Fibroblast of skin of left biceps (primary cell): ENCODE measurements around the gene ILKAP.

ENCODE experiments used
- DNase-seq, 2 experiments: peaks; one replicate each; pipeline ENCODE4 v3.0.0-alpha.2; 2013; ENCODE audit warnings: low read depth in 2 of 2

Gene ILKAP

GRCh38 chr2:238166391-238167343 is 36.8 kb downstream of the ILKAP start:
- DNase-seq: no peak

GRCh38 chr2:238165288-238165921 is 38.1 kb downstream of the ILKAP start:
- DNase-seq: no peak

GRCh38 chr2:238164906-238165287 is 38.6 kb downstream of the ILKAP start:
- no peak for DNase-seq

- DNase-seq: no peak
Observed at GRCh38 chr2:238163481-238164198, 39.9 kb downstream of the ILKAP start.

- no peak for DNase-seq
Observed at GRCh38 chr2:238162846-238163441, 40.6 kb downstream of the ILKAP start.

GRCh38 chr2:238162251-238162845 is 41.1 kb downstream of the ILKAP start:
- DNase-seq: no peak

- DNase-seq: no peak
Observed at GRCh38 chr2:238161291-238162051, 42.0 kb downstream of the ILKAP start.

GRCh38 chr2:238160206-238161129 is 43.0 kb downstream of the ILKAP start:
- no peak for DNase-seq

GRCh38 chr2:238159661-238160205 is 43.8 kb downstream of the ILKAP start:
- DNase-seq: no peak

GRCh38 chr2:238159071-238159539 is 44.4 kb downstream of the ILKAP start:
- DNase-seq: no peak

- DNase-seq: no peak
Observed at GRCh38 chr2:238158509-238159070, 44.9 kb downstream of the ILKAP start, which contains the start of gene ERFE. Gene ERFE (plus strand): TSS chr2:238158970. CDS start chr2:238159008, 38 bp downstream.

GRCh38 chr2:238158018-238158508 is 45.4 kb downstream of the ILKAP start:
- no peak for DNase-seq

- no peak for DNase-seq
Observed at GRCh38 chr2:238157506-238158017, 45.9 kb downstream of the ILKAP start.

- DNase-seq: no peak
Observed at GRCh38 chr2:238155761-238156694, 47.5 kb downstream of the ILKAP start.

- no peak for DNase-seq
Observed at GRCh38 chr2:238155051-238155760, 48.3 kb downstream of the ILKAP start.

GRCh38 chr2:238154570-238154969 is 48.9 kb downstream of the ILKAP start:
- no peak for DNase-seq
